ENCODE measurements around the gene SLC9C1. TPM values are rescaled to one million over a fixed set of nuclear protein-coding genes. Genes with fewer than 3 reads are reported as not detected.
"Not testable (repeated sequence)": the region's sequence is repeated elsewhere in the genome, so short reads cannot be mapped to it uniquely, and the experiment has no call there.

SLC9C1 gene
- total RNA-seq, 2 experiments from 2014 or later = not detected

DNA sequence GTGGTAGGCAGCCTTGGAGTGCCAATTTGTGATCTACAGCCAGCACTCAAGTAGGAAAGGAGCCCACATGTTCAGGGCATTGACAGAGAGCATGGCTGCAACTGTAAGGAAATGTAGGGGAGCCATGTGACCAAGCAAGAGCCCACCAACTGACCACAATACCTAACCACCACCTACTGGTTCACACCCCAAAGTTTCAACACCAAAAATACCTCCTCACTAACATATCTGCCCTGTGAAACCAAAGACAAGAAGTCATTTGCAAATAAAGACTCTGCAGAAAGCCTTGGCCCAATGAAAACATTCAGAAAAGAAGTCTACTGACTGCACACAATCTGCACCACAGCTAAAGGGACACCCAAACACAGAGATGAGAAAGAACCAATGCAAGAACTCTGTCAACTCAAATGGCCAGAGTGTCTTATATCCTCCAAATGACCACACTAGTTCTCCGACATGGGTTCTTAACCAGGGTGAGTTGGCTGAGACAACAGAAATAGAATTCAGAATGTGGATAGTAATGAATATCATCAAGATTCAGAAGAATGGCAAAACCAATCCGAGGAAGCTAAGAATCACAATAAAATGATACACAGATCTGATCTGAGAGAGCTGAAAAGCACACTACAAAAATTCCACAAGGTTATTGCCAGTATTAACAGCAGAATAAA lies 40.6 kb downstream of the SLC9C1 start:
- Mint-ChIP-seq H3K27ac (peak overlapping the region; percentile 10), H3K27me3 (ENCODE audit: low read depth) (peaks cover 3% of the 10 kb centered on the region), H3K9me3 (ENCODE audit: insufficient read depth) (peaks cover 5% of the 10 kb centered on the region), H3K36me3 (ENCODE audit: low read depth) (no peaks in the 10 kb centered on the region), H3K4me1 (ENCODE audit: low read depth) (peaks cover 9% of the 10 kb centered on the region), H3K4me3 (no peak overlapping the region)
- POLR2A ChIA-PET = no interaction called here
- no peak for DNase-seq
- CTCF ChIA-PET = interaction anchor here (1.3 kb wide), 1 partner anchor 142 kb away, joined by 4 read pairs; no protein-coding TSS in a partner anchor
- ATAC-seq = no peak

DNA sequence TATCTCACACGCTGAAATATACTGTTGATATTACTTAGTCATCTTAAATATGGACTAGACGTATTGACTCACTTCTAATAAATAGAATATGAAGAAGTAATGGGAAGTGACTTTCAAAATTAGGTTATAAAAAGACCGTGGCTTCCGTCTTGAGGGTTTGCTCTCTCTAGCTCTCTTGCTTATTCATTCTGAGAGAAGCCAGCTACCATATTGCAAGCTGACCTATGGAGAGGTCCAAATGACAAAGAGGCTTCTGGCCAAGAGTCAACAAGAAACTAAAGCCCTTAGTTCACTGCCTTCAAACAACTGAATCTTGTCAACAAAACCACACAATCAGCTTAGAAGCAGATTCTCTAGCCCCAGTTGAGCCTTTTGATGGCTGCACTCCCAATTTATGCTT lies 46.1 kb downstream of the SLC9C1 start:
- no peak for DNase-seq
- H3K4me1 Mint-ChIP-seq (ENCODE audit: low read depth) = no peaks in the 10 kb centered on the region
- no peaks in the 10 kb centered on the region for H3K36me3 Mint-ChIP-seq (ENCODE audit: low read depth)
- no peak overlapping the region for H3K4me3 Mint-ChIP-seq
- ChIA-PET CTCF (no interaction called here), POLR2A (no interaction called here)
- H3K27me3 Mint-ChIP-seq (ENCODE audit: low read depth) = no peaks in the 10 kb centered on the region
- H3K27ac Mint-ChIP-seq = no peak overlapping the region
- H3K9me3 Mint-ChIP-seq (ENCODE audit: insufficient read depth) = no peaks in the 10 kb centered on the region
- no peak for ATAC-seq

DNA sequence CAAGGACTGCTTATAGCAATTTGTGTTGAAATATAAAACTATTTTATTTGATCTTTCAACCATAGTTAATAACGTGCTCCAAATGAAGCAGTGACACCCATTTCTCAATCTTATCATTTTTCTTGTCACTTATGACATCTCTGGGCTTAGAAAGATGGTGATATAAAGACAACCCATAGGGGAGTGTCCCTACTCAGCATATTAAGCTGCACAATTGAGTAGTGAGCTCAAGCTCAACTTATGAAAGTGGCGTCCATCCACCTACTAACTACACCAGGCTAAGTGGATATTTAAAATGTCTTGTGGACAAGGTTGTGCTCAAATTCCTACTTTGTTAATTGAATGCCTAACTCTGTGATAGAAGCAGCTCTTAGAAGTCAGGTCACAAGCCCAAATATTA lies 46.7 kb downstream of the SLC9C1 start:
- ChIA-PET CTCF (interaction anchor here (1.6 kb wide), 1 partner anchor 136 kb away, joined by 8 read pairs; no protein-coding TSS in a partner anchor), POLR2A (no interaction called here)
- ATAC-seq = no peak
- no peaks in the 10 kb centered on the region for H3K36me3 Mint-ChIP-seq (ENCODE audit: low read depth)
- H3K27me3 Mint-ChIP-seq (ENCODE audit: low read depth) = no peaks in the 10 kb centered on the region
- DNase-seq = no peak
- H3K4me3 Mint-ChIP-seq = no peak overlapping the region
- no peaks in the 10 kb centered on the region for H3K9me3 Mint-ChIP-seq (ENCODE audit: insufficient read depth)
- H3K27ac Mint-ChIP-seq = no peak overlapping the region
- H3K4me1 Mint-ChIP-seq (ENCODE audit: low read depth) = no peaks in the 10 kb centered on the region

DNA sequence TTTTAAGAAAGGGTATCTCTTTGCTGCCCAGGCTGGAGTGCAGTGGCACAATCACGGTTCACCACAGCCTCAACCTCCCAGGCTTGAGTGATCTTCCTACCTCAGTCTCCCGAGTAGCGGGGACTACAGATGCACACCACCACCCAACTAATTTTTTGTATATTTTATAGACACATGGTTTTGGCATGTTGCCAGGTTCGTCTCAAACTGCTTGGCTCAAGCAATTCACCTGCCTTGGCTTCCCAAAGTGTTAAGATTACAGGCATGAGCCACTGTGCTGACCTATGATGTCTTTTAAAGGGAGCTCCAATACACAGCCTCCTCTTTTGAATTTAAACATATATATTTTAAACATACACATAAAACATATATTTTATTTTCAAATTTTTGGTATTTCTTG lies 60.9 kb downstream of the SLC9C1 start:
- POLR2A ChIA-PET = no interaction called here
- CTCF ChIA-PET = no interaction called here
- H3K4me3 Mint-ChIP-seq = no peak overlapping the region
- ATAC-seq (no peak), DNase-seq (no peak)
- no peaks in the 10 kb centered on the region for H3K36me3 Mint-ChIP-seq (ENCODE audit: low read depth)
- H3K9me3 Mint-ChIP-seq (ENCODE audit: insufficient read depth) = no peaks in the 10 kb centered on the region
- no peaks in the 10 kb centered on the region for H3K4me1 Mint-ChIP-seq (ENCODE audit: low read depth)
- peaks cover 17% of the 10 kb centered on the region for H3K27me3 Mint-ChIP-seq (ENCODE audit: low read depth)
- H3K27ac Mint-ChIP-seq = no peak overlapping the region

DNA sequence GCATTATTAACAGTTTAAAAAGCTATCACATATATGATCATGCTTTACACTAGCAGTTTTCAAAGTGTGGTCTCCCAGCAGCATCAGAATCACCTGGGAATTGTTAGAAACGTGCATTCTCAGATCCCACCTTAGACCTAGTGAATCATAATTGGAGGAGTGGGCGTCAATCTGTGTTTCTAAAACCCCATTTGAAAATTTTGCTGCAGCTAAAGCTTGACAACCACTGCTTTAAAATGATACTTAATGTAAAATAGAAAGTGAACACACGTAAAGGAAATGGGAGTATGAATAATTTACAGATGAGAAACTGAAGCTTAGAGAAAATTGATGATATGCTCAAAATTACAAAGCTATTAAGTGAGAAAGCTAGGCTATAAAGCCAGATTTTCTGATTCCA lies 62.3 kb downstream of the SLC9C1 start:
- Mint-ChIP-seq H3K9me3 (ENCODE audit: insufficient read depth) (peaks cover 4% of the 10 kb centered on the region), H3K4me1 (ENCODE audit: low read depth) (no peaks in the 10 kb centered on the region), H3K4me3 (no peak overlapping the region), H3K27ac (no peak overlapping the region), H3K27me3 (ENCODE audit: low read depth) (peaks cover 14% of the 10 kb centered on the region), H3K36me3 (ENCODE audit: low read depth) (no peaks in the 10 kb centered on the region)
- ChIA-PET POLR2A (no interaction called here), CTCF (interaction anchor here (1.1 kb wide), 1 partner anchor 61 kb away, joined by 3 read pairs; no protein-coding TSS in a partner anchor)
- no peak for DNase-seq
- ATAC-seq = no peak

DNA sequence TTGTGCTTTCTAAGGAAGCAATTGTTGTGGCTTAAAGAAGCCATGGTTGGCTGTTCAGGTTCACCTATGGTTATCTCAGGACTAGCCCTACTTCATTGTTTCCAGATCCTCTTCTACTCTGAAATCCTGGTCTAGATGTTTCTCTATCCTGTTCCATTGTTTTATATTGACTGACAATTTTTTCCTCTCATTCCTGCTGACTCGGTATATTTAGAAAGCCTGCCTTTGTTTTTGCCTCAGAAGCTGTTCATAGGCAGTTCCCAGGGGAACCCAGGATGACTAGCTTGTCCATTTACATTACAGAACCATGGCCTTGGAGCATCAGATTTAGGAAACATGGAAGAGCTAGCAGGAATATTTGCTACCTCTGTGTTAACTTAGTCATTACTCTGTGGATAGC lies 64.0 kb downstream of the SLC9C1 start:
- Mint-ChIP-seq H3K9me3 (ENCODE audit: insufficient read depth) (peaks cover 17% of the 10 kb centered on the region), H3K4me3 (no peak overlapping the region), H3K27me3 (ENCODE audit: low read depth) (peaks cover 11% of the 10 kb centered on the region), H3K36me3 (ENCODE audit: low read depth) (peaks cover 4% of the 10 kb centered on the region), H3K4me1 (ENCODE audit: low read depth) (no peaks in the 10 kb centered on the region), H3K27ac (no peak overlapping the region)
- ATAC-seq = no peak
- CTCF ChIA-PET = no interaction called here
- DNase-seq = no peak
- POLR2A ChIA-PET = no interaction called here

DNA sequence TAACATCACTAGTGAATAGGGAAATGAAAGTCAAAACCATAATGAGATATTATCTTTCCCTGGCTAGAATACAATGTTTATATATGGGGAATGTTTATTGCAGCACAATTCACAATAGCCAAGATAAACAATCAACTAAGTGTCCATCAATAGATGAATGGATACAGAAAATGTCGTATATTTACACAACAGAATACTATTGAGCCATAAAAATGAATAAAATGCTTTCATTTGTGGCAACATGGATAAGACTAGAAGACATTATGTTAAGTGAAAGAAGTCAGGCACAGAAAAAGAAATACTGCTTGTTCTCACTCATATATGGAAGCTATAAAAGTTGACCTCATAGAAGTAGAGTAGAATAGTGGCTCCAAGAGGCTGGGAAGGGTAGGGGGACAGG lies 65.2 kb downstream of the SLC9C1 start:
- DNase-seq = no peak
- Mint-ChIP-seq H3K36me3 (ENCODE audit: low read depth) (peaks cover 4% of the 10 kb centered on the region), H3K9me3 (ENCODE audit: insufficient read depth) (peaks cover 26% of the 10 kb centered on the region), H3K27me3 (ENCODE audit: low read depth) (peaks cover 11% of the 10 kb centered on the region), H3K27ac (no peak overlapping the region), H3K4me3 (no peak overlapping the region), H3K4me1 (ENCODE audit: low read depth) (no peaks in the 10 kb centered on the region)
- ATAC-seq = no peak
- ChIA-PET CTCF (no interaction called here), POLR2A (no interaction called here)

DNA sequence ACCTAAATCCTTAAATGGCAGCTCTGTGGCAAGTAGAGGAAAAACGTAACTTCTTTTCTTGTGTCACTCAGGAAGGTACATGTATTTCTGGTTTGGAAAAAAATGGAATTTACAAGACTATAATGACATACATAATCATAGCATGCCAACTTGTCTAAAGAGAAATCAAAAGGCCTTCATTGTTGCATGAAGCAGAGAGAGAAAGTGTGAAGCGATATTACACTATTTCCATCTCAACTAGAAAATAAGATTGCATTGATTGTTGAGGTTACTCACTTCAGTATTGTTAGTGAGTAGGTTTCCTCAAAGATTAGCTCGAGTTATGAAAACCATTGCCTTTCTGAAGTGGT lies 93.7 kb downstream of the SLC9C1 start:
- H3K4me1 Mint-ChIP-seq (ENCODE audit: low read depth) = no peaks in the 10 kb centered on the region
- H3K27me3 Mint-ChIP-seq (ENCODE audit: low read depth) = peaks cover 4% of the 10 kb centered on the region
- no peak for DNase-seq
- POLR2A ChIA-PET = no interaction called here
- no peak overlapping the region for H3K27ac Mint-ChIP-seq
- no peaks in the 10 kb centered on the region for H3K9me3 Mint-ChIP-seq (ENCODE audit: insufficient read depth)
- no peaks in the 10 kb centered on the region for H3K36me3 Mint-ChIP-seq (ENCODE audit: low read depth)
- CTCF ChIA-PET = no interaction called here
- no peak for ATAC-seq
- no peak overlapping the region for H3K4me3 Mint-ChIP-seq

DNA sequence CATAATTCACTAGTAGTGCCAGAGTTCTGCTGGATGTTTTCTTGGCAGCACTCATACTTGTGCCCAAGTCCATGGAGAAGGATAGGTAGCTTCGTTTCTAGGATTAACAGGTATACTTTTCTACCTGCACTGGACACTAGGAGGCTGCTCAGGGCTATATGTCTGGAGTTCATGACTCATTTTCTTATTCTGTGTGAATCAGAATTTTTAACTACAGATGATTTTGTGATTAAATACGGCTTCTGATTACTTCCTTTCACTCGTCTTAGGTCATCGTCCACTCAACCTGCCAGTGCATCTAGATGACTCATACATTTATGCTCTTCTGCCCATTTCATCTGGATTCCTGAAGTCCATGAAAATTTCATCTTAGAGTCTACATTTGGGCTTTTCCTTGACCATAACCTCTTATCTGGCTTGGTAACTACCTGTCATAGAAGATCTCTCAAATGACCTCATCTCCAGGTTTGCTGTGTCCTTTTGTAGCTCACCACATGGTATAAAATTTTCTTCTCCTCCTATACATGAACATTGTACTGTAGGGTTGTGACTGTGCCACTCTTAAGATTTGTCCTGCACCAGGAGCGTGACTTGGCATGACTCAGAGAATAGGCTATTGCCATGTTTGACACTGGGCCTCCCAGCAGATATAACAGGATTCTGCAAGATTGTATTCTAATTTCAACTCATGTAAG lies 94.2 kb downstream of the SLC9C1 start:
- Mint-ChIP-seq H3K27me3 (ENCODE audit: low read depth) (peaks cover 4% of the 10 kb centered on the region), H3K4me1 (ENCODE audit: low read depth) (no peaks in the 10 kb centered on the region), H3K36me3 (ENCODE audit: low read depth) (no peaks in the 10 kb centered on the region), H3K27ac (no peak overlapping the region), H3K9me3 (ENCODE audit: insufficient read depth) (no peaks in the 10 kb centered on the region), H3K4me3 (no peak overlapping the region)
- ATAC-seq (no peak), DNase-seq (no peak)
- ChIA-PET CTCF (no interaction called here), POLR2A (interaction anchor here (0.5 kb wide), 1 partner anchor 10 kb away, joined by 3 read pairs; no protein-coding TSS in a partner anchor)

DNA sequence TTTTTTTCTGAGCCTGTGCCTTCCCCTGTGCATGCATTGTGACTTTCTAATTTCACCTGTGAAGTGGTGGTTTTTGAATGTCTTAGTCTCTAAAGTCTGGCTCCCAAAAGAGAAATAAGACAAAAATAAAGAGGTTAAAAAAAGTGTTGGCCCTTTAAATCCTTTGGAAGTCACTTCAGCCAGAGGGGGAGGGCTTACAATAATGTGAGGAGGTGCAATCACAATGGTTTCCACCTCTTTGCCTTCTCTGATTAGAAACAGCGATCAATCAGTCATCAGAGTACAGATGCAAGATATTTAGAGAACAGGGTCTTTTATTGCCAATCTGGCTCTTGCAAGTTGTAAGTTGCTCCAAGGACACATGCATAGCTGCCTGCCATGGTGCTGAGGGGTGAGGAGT lies 96.9 kb downstream of the SLC9C1 start:
- no peaks in the 10 kb centered on the region for H3K4me1 Mint-ChIP-seq (ENCODE audit: low read depth)
- H3K4me3 Mint-ChIP-seq = no peak overlapping the region
- DNase-seq (no peak), ATAC-seq (no peak)
- no peaks in the 10 kb centered on the region for H3K36me3 Mint-ChIP-seq (ENCODE audit: low read depth)
- H3K9me3 Mint-ChIP-seq (ENCODE audit: insufficient read depth) = peaks cover 6% of the 10 kb centered on the region
- H3K27me3 Mint-ChIP-seq (ENCODE audit: low read depth) = no peaks in the 10 kb centered on the region
- H3K27ac Mint-ChIP-seq = no peak overlapping the region
- CTCF ChIA-PET = no interaction called here
- POLR2A ChIA-PET = no interaction called here

DNA sequence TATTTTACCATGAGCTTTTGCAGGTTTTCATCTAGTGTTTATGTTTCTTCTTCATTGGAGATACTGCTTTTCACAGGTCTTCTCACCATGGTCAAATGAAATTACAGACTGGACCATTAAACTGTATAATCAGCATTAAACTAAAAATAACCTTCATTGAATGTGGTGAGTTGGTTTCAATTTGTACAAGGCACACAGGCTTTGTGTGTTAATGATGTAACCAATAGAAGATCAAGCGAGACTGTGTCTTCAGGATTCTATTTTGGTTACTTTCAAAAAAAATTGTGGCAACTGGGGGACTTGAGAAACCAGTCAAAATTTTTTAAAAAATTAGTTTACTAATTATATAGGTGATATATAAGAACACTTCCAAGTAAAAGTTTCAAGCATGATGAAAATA lies 106.7 kb downstream of the SLC9C1 start:
- no peak overlapping the region for H3K27ac Mint-ChIP-seq
- peaks cover 10% of the 10 kb centered on the region for H3K9me3 Mint-ChIP-seq (ENCODE audit: insufficient read depth)
- no peak for ATAC-seq
- ChIA-PET CTCF (no interaction called here), POLR2A (no interaction called here)
- H3K4me1 Mint-ChIP-seq (ENCODE audit: low read depth) = peaks cover 2% of the 10 kb centered on the region
- peaks cover 8% of the 10 kb centered on the region for H3K27me3 Mint-ChIP-seq (ENCODE audit: low read depth)
- DNase-seq = no peak
- no peak overlapping the region for H3K4me3 Mint-ChIP-seq
- H3K36me3 Mint-ChIP-seq (ENCODE audit: low read depth) = no peaks in the 10 kb centered on the region

DNA sequence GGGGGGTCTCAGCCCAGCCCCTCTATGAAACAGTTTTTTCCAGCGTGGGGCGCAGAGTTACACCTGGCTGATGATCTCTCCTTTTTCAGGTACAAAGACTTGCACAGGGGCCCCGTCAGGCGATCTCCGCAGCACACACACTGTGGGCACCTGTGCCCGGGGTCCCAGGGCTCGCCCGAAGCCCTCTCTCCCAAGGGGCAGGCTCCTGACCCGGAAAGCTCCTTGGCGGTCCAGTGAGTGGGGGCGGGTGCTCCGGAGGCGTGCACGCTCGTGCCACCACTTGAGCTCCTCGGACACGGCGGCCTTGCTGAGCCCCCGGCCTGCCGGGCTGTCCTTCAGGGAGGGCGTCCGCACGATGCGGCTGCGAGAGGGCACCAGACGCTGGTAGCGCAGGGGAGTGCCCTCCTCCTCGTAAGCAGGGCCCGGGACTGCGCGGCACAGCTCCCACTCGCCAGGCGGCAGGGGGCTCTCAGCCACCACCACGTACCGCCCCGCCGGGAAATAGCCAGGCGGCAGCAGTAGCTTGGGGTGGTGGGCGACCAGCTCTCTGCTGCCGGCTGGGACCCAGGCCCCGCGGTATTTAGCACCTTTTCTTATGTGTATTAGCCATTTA lies 108.5 kb downstream of the SLC9C1 start:
- H3K27me3 Mint-ChIP-seq (ENCODE audit: low read depth); H3K4me3 Mint-ChIP-seq: not testable (repeated sequence)

More for the DNA sequence above, 108.5 kb downstream of the SLC9C1 start:
- peak; percentile 42 for ATAC-seq
- H3K36me3 Mint-ChIP-seq (ENCODE audit: low read depth); POLR2A ChIA-PET; DNase-seq; H3K27ac Mint-ChIP-seq; H3K4me1 Mint-ChIP-seq (ENCODE audit: low read depth); H3K9me3 Mint-ChIP-seq (ENCODE audit: insufficient read depth); CTCF ChIA-PET: not testable (repeated sequence)
